H9 (cell line): ENCODE results near the gene BLOC1S5. TPM values are rescaled to one million over a fixed set of nuclear protein-coding genes. Genes with fewer than 3 reads are reported as not detected.

Experiments used
- DNase-seq: peaks from one replicate; pipeline ENCODE4 v3.0.0-alpha.2; 2017
- H2AFZ ChIP-seq: one replicate; pipeline ENCODE4 v1.6.1; 2013; ENCODE audit warnings: mild to moderate bottlenecking, low read length, control low read depth, moderate library complexity
- H2AK5ac ChIP-seq: 2 replicates; pipeline ENCODE4 v1.6.1; 2013; ENCODE audit warnings: low read length, control low read depth, mixed read lengths; ENCODE audit not compliant: insufficient read length
- H2BK120ac ChIP-seq: one replicate; pipeline ENCODE4 v1.6.1; 2013; ENCODE audit warnings: low read depth, mild to moderate bottlenecking, low read length, control low read depth, inconsistent platforms; ENCODE audit not compliant: poor library complexity, severe bottlenecking
- H2BK12ac ChIP-seq: 2 replicates; pipeline ENCODE4 v1.6.1; 2013; ENCODE audit warnings: low read length, control low read depth, mixed read lengths, low read depth; ENCODE audit not compliant: insufficient read length
- H2BK15ac ChIP-seq: 2 replicates; pipeline ENCODE4 v1.6.1; 2013; ENCODE audit warnings: low read depth, low read length, control low read depth
- H2BK20ac ChIP-seq: one replicate; pipeline ENCODE4 v1.6.1; 2013; ENCODE audit warnings: low read depth, mild to moderate bottlenecking, low read length, control low read depth, inconsistent platforms; ENCODE audit not compliant: poor library complexity, severe bottlenecking
- H2BK5ac ChIP-seq: 2 replicates; pipeline ENCODE4 v1.6.1; 2013; ENCODE audit warnings: low read length, control low read depth, mixed read lengths; ENCODE audit not compliant: insufficient read length
- H3K14ac ChIP-seq: 2 replicates; pipeline ENCODE4 v1.6.1; 2013; ENCODE audit warnings: low read length, control low read depth; ENCODE audit not compliant: insufficient read depth
- H3K18ac ChIP-seq: 2 replicates; pipeline ENCODE4 v1.6.1; 2013; ENCODE audit warnings: low read depth, mild to moderate bottlenecking, mixed read lengths, low read length, control low read depth; ENCODE audit not compliant: insufficient read length
- H3K23ac ChIP-seq: 2 replicates; pipeline ENCODE4 v1.6.1; 2013; ENCODE audit warnings: low read length, control low read depth, mixed read lengths, low read depth; ENCODE audit not compliant: insufficient read length
- H3K23me2 ChIP-seq: 2 replicates; pipeline ENCODE4 v1.6.1; 2013; ENCODE audit warnings: low read depth, mild to moderate bottlenecking, mixed read lengths, low read length, control low read depth; ENCODE audit not compliant: insufficient read length, poor library complexity, severe bottlenecking
- H3K27ac ChIP-seq: 2 replicates; pipeline ENCODE4 v1.5.1; 2013; ENCODE audit warnings: low read length, control low read depth, mixed read lengths, low read depth; ENCODE audit not compliant: insufficient read length
- H3K27me3 ChIP-seq: 2 replicates; pipeline ENCODE4 v1.6.1; 2013; ENCODE audit warnings: low read length, control low read depth, inconsistent platforms; ENCODE audit not compliant: insufficient read depth
- H3K4ac ChIP-seq: 2 replicates; pipeline ENCODE4 v1.6.1; 2013; ENCODE audit warnings: low read depth, mild to moderate bottlenecking, control low read depth, inconsistent platforms, low read length, moderate library complexity
- H3K4me1 ChIP-seq: 2 replicates; pipeline ENCODE4 v1.6.1; 2013; ENCODE audit warnings: low read length, control low read depth, inconsistent platforms; ENCODE audit not compliant: insufficient read depth
- H3K4me2 ChIP-seq: 2 replicates; pipeline ENCODE4 v1.6.1; 2013; ENCODE audit warnings: low read length, control low read depth, mixed read lengths; ENCODE audit not compliant: insufficient read length, insufficient read depth
- H3K56ac ChIP-seq: 2 replicates; pipeline ENCODE4 v1.6.1; 2013; ENCODE audit warnings: low read depth, mild to moderate bottlenecking, mixed read lengths, low read length, control low read depth; ENCODE audit not compliant: insufficient read length
- H3K79me1 ChIP-seq: 2 replicates; pipeline ENCODE4 v1.6.1; 2013; ENCODE audit warnings: low read depth, mild to moderate bottlenecking, moderate library complexity, low read length, control low read depth, inconsistent platforms; ENCODE audit not compliant: insufficient read depth, poor library complexity, severe bottlenecking
- H3K79me2 ChIP-seq: 2 replicates; pipeline ENCODE4 v1.6.1; 2013; ENCODE audit warnings: low read length, control low read depth, inconsistent platforms; ENCODE audit not compliant: insufficient read depth
- H3K9ac ChIP-seq: 2 replicates; pipeline ENCODE4 v1.6.1; 2013; ENCODE audit warnings: low read length, control low read depth, mixed read lengths; ENCODE audit not compliant: insufficient read length; ENCODE audit errors: extremely low read depth
- H3K9me3 ChIP-seq: one replicate; pipeline ENCODE4 v1.6.1; 2013; ENCODE audit warnings: low read depth, low read length, inconsistent platforms; ENCODE audit not compliant: control insufficient read depth
- H3T11ph ChIP-seq: one replicate; pipeline ENCODE4 v1.6.1; 2013; ENCODE audit warnings: mild to moderate bottlenecking, low read length, control low read depth, inconsistent platforms
- H4K20me1 ChIP-seq: one replicate; pipeline ENCODE4 v1.6.1; 2013; ENCODE audit not compliant: control insufficient read depth, insufficient read length, insufficient read depth
- H4K5ac ChIP-seq: 2 replicates; pipeline ENCODE4 v1.6.1; 2013; ENCODE audit warnings: low read depth, mild to moderate bottlenecking, mixed read lengths, low read length, control low read depth; ENCODE audit not compliant: insufficient read length
- H4K8ac ChIP-seq: replicated peaks from 2 replicates; pipeline ENCODE4 v1.6.1; 2013; ENCODE audit warnings: low read length, control low read depth, mixed read lengths, low read depth; ENCODE audit not compliant: insufficient read length
- H4K91ac ChIP-seq: 2 replicates; pipeline ENCODE4 v1.6.1; 2013; ENCODE audit warnings: low read depth, mild to moderate bottlenecking, moderate library complexity, mixed read lengths, low read length, control low read depth; ENCODE audit not compliant: insufficient read length
- H3K27ac Mint-ChIP-seq, 3 experiments: 2 replicates in 2 of 3; 3 replicates in 1 of 3; pipeline ENCODE4 v1.8.0; 2020 to 2021; ENCODE audit warnings: mixed read lengths in 3 of 3, mild to moderate bottlenecking in 1 of 3, moderate library complexity in 1 of 3
- H3K27me3 Mint-ChIP-seq: 2 replicates; pipeline ENCODE4 v1.8.0; 2021; ENCODE audit warnings: low read depth, mild to moderate bottlenecking, moderate library complexity, mixed read lengths
- H3K36me3 Mint-ChIP-seq, 3 experiments: 2 replicates in 2 of 3; 3 replicates in 1 of 3; pipeline ENCODE4 v1.8.0; 2020 to 2021; ENCODE audit warnings: low read depth in 3 of 3, mixed read lengths in 3 of 3; ENCODE audit not compliant: insufficient read depth in 1 of 3
- H3K4me1 Mint-ChIP-seq, 2 experiments: 2 replicates each; pipeline ENCODE4 v1.8.0; 2020; ENCODE audit warnings: mixed read lengths in 2 of 2
- H3K4me3 Mint-ChIP-seq, 2 experiments: 2 replicates in 1 of 2; 3 replicates in 1 of 2; pipeline ENCODE4 v1.8.0; 2020 to 2021; ENCODE audit warnings: mild to moderate bottlenecking in 2 of 2, mixed read lengths in 2 of 2, moderate library complexity in 1 of 2
- H3K9me3 Mint-ChIP-seq, 2 experiments: 2 replicates in 1 of 2; 3 replicates in 1 of 2; pipeline ENCODE4 v1.8.0; 2020; ENCODE audit warnings: mild to moderate bottlenecking in 2 of 2, mixed read lengths in 2 of 2, moderate library complexity in 1 of 2
- WGBS: extraction: QIAGEN DNeasy Blood & Tissue Kit; methylation state at CpG from one replicate; pipeline ENCODE4 v1.1.7; 2013; ENCODE audit warnings: missing lambda C conversion rate, low lambda C conversion rate, mixed read lengths; ENCODE audit not compliant: insufficient read length; ENCODE audit errors: extremely low coverage; 5-methylcytosine and 5-hydroxymethylcytosine counted together
- total RNA-seq: library from RNA; stranded (reverse); gene quantifications from 2 replicates; pipeline ENCODE4 v1.2.1, GENCODE V29; 2021
- TF ChIP-seq, protein P1 (sequence below): fragments of 200-600 bp; sonication (generic); conservative IDR thresholded peaks from 3 replicates; pipeline ENCODE4 v1.8.0; 2021; ENCODE audit warnings: antibody characterized with exemption, mild to moderate bottlenecking

The BLOC1S5 gene
- total RNA-seq, 1 experiment from 2014 or later: 15.6 TPM

DNA sequence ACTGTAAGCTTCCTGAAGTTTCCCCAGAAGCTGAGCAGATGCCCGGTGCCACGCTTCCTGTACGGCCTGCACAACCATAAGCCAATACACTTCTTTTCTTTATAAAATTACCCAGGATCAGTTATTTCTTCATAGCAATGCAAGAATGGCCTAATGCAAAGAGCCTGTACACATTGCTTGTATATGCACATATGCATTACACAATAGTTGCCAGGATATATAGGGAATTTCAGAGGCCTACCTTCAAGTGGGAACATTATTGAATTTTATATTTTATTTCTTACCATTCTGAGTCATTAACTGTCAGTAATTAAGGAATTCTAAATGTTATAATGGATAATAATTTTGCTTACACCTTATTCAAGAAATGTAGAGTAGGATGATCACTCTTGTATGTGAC lies 93.6 kb downstream of the BLOC1S5 start:
- Histone ChIP-seq H3K4me1 (no peaks in the 10 kb centered on the region), H3K79me2 (no peaks in the 10 kb centered on the region), H3K9ac (no peak overlapping the region), H4K5ac (no peak overlapping the region), H2BK5ac (no peak overlapping the region), H4K20me1 (no peaks in the 10 kb centered on the region), H2BK20ac (no peak overlapping the region), H2AFZ (no peak overlapping the region), H3K27ac (no peak overlapping the region), H3K4ac (no peak overlapping the region), H3K9me3 (peaks cover 8% of the 10 kb centered on the region), H3K14ac (no peak overlapping the region), H3K23me2 (no peaks in the 10 kb centered on the region), H3K79me1 (no peaks in the 10 kb centered on the region), H2BK15ac (no peak overlapping the region), H4K91ac (no peak overlapping the region), H3K23ac (no peak overlapping the region), H3K18ac (no peak overlapping the region), H2BK120ac (no peak overlapping the region), H3K27me3 (no peaks in the 10 kb centered on the region), H2BK12ac (no peak overlapping the region), H3K4me2 (no peak overlapping the region), H2AK5ac (no peak overlapping the region), H4K8ac (no peak overlapping the region), H3K56ac (no peak overlapping the region), H3T11ph (no peak overlapping the region)
- WGBS: no CpG with 5 or more reads among the region's 3 CpGs
- Mint-ChIP-seq H3K4me3 (no peak overlapping the region), H3K36me3 (peaks cover 6 to 18% (median 14%) of the 10 kb centered on the region in 3 experiments; a peak in 6 of 7 replicates), H3K27ac (no peak overlapping the region), H3K4me1 (no peaks in the 10 kb centered on the region), H3K27me3 (no peaks in the 10 kb centered on the region), H3K9me3 (peaks cover 17 to 22% of the 10 kb centered on the region in 2 experiments)
- DNase-seq: no peak
- TF ChIP-seq, protein P1, sequence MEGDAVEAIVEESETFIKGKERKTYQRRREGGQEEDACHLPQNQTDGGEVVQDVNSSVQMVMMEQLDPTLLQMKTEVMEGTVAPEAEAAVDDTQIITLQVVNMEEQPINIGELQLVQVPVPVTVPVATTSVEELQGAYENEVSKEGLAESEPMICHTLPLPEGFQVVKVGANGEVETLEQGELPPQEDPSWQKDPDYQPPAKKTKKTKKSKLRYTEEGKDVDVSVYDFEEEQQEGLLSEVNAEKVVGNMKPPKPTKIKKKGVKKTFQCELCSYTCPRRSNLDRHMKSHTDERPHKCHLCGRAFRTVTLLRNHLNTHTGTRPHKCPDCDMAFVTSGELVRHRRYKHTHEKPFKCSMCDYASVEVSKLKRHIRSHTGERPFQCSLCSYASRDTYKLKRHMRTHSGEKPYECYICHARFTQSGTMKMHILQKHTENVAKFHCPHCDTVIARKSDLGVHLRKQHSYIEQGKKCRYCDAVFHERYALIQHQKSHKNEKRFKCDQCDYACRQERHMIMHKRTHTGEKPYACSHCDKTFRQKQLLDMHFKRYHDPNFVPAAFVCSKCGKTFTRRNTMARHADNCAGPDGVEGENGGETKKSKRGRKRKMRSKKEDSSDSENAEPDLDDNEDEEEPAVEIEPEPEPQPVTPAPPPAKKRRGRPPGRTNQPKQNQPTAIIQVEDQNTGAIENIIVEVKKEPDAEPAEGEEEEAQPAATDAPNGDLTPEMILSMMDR: no peak

Other genes with a start within 250 kb of the BLOC1S5 start
- 127 and 130 TPM in 2 replicates for gene TXNDC5, start 153.6 kb downstream of the BLOC1S5 start, total RNA-seq
- 71.8 and 76.0 TPM in 2 replicates for gene EEF1E1, start 38.2 kb upstream of the BLOC1S5 start, total RNA-seq